Neural cell (in vitro differentiated cells): ENCODE measurements around the gene CEBPB. TPM values are rescaled to one million over a fixed set of nuclear protein-coding genes. Genes with fewer than 3 reads are reported as not detected.

Experiments used
- H2AFZ ChIP-seq: fragments of 200-600, 300-800 bp; sonication (generic), shearing (Covaris generic); 2 replicates; pipeline ENCODE4 v1.6.0; 2014; ENCODE audit warnings: low read depth, mild to moderate bottlenecking, antibody characterized with exemption, low read length, moderate library complexity
- H3F3A ChIP-seq: fragments of 200-600 bp; shearing (Covaris generic); 2 replicates; pipeline ENCODE4 v1.6.1; 2016; ENCODE audit warnings: mild to moderate bottlenecking, moderate library complexity, mixed read lengths, antibody characterized with exemption, low read length; ENCODE audit not compliant: insufficient read depth, poor library complexity, severe bottlenecking
- H3K27ac ChIP-seq: fragments of 200-600, 300-800 bp; sonication (generic), shearing (Covaris generic); 2 replicates; pipeline ENCODE4 v1.5.1; 2014; ENCODE audit warnings: mild to moderate bottlenecking, low read length, moderate library complexity
- H3K27me3 ChIP-seq: fragments of 300-800, 200-600 bp; sonication (generic), shearing (Covaris generic); 2 replicates; pipeline ENCODE4 v1.6.0; 2014; ENCODE audit warnings: mild to moderate bottlenecking, low read depth, low read length, moderate library complexity; ENCODE audit not compliant: insufficient read depth
- H3K36me3 ChIP-seq: fragments of 300-800, 200-600 bp; sonication (generic), shearing (Covaris generic); 2 replicates; pipeline ENCODE4 v1.5.1; 2014; ENCODE audit warnings: mild to moderate bottlenecking, antibody characterized with exemption, low read length, moderate library complexity; ENCODE audit not compliant: insufficient read depth
- H3K4me2 ChIP-seq: fragments of 300-800, 200-600 bp; sonication (generic), shearing (Covaris generic); 2 replicates; pipeline ENCODE4 v1.6.0; 2014; ENCODE audit warnings: mild to moderate bottlenecking, low read length
- H3K4me3 ChIP-seq: fragments of 300-800, 200-600 bp; sonication (generic), shearing (Covaris generic); 2 replicates; pipeline ENCODE4 v1.5.1; 2014; ENCODE audit warnings: mild to moderate bottlenecking, low read length, moderate library complexity
- H3K79me2 ChIP-seq: fragments of 200-600 bp; shearing (Covaris generic); replicated peaks from 2 replicates; pipeline ENCODE4 v1.6.0; 2014; ENCODE audit warnings: mild to moderate bottlenecking, low read length, moderate library complexity; ENCODE audit not compliant: insufficient read depth
- H3K9ac ChIP-seq: fragments of 300-800, 200-600 bp; sonication (generic), shearing (Covaris generic); 2 replicates; pipeline ENCODE4 v1.6.1; 2016; ENCODE audit warnings: mild to moderate bottlenecking, low read length, mixed read lengths
- H3K9me2 ChIP-seq: fragments of 200-600 bp; shearing (Covaris generic); 2 replicates; pipeline ENCODE4 v1.6.1; 2016; ENCODE audit warnings: mild to moderate bottlenecking, low read length, mixed read lengths; ENCODE audit not compliant: insufficient read depth
- H3K9me3 ChIP-seq: fragments of 200-600, 300-800 bp; sonication (generic), shearing (Covaris generic); 2 replicates; pipeline ENCODE4 v1.6.1; 2016; ENCODE audit warnings: mild to moderate bottlenecking, mixed run types, low read length, moderate library complexity, mixed read lengths
- H4K20me1 ChIP-seq: fragments of 200-600 bp; shearing (Covaris generic); 2 replicates; pipeline ENCODE4 v1.6.1; 2016; ENCODE audit warnings: mild to moderate bottlenecking, mixed run types; ENCODE audit not compliant: insufficient read depth
- EP300 ChIP-seq: fragments of 450-650 bp; conservative IDR thresholded peaks from 2 replicates; pipeline ENCODE4 v1.6.1; 2014; ENCODE audit warnings: antibody characterized with exemption, mild to moderate bottlenecking, moderate library complexity; ENCODE audit not compliant: poor library complexity, severe bottlenecking
- EZH2 ChIP-seq: fragments of 200-600, 300-800 bp; shearing (Covaris generic), sonication (generic); IDR thresholded peaks from 2 replicates; pipeline ENCODE4 v1.6.1; 2014; ENCODE audit warnings: antibody characterized with exemption, low read length, borderline replicate concordance, mild to moderate bottlenecking; ENCODE audit not compliant: insufficient read depth, poor library complexity, severe bottlenecking
- MXI1 ChIP-seq: fragments of 450-650 bp; conservative IDR thresholded peaks from 2 replicates; pipeline ENCODE4 v1.6.1; 2014; ENCODE audit warnings: antibody characterized with exemption, mild to moderate bottlenecking; ENCODE audit not compliant: poor library complexity, severe bottlenecking
- POLR2AphosphoS5 ChIP-seq: IDR thresholded peaks from 2 replicates; pipeline ENCODE4 v1.6.1; 2012
- RAD21 ChIP-seq: fragments of 450-650 bp; conservative IDR thresholded peaks from 2 replicates; pipeline ENCODE4 v1.6.1; 2014; ENCODE audit warnings: antibody characterized with exemption, mild to moderate bottlenecking, moderate library complexity
- SMC3 ChIP-seq: fragments of 450-650 bp; conservative IDR thresholded peaks from 2 replicates; pipeline ENCODE4 v1.6.1; 2014; ENCODE audit warnings: antibody characterized with exemption, mild to moderate bottlenecking, moderate library complexity; ENCODE audit not compliant: poor library complexity
- TAF1 ChIP-seq: IDR thresholded peaks from 2 replicates; pipeline ENCODE4 v1.6.1; 2012; ENCODE audit warnings: low read depth
- polyA plus RNA-seq: library from polyadenylated mRNA; depleted of rRNA; stranded (reverse); fragments of >200 nt; gene quantifications from 2 replicates; pipeline ENCODE4 v1.2.3, GENCODE V29; 2014
- TF ChIP-seq, protein P1 (sequence below): IDR thresholded peaks from 2 replicates; pipeline ENCODE4 v1.6.1; 2012; ENCODE audit warnings: borderline replicate concordance
- TF ChIP-seq, protein P2 (sequence below): fragments of 450-650 bp; IDR thresholded peaks from 2 replicates; pipeline ENCODE4 v1.5.1; 2014; ENCODE audit warnings: antibody characterized with exemption, mild to moderate bottlenecking, moderate library complexity; ENCODE audit not compliant: poor library complexity, severe bottlenecking

Gene CEBPB
- polyA plus RNA-seq, 1 donor from 2014 or later = 0.59 TPM

DNA sequence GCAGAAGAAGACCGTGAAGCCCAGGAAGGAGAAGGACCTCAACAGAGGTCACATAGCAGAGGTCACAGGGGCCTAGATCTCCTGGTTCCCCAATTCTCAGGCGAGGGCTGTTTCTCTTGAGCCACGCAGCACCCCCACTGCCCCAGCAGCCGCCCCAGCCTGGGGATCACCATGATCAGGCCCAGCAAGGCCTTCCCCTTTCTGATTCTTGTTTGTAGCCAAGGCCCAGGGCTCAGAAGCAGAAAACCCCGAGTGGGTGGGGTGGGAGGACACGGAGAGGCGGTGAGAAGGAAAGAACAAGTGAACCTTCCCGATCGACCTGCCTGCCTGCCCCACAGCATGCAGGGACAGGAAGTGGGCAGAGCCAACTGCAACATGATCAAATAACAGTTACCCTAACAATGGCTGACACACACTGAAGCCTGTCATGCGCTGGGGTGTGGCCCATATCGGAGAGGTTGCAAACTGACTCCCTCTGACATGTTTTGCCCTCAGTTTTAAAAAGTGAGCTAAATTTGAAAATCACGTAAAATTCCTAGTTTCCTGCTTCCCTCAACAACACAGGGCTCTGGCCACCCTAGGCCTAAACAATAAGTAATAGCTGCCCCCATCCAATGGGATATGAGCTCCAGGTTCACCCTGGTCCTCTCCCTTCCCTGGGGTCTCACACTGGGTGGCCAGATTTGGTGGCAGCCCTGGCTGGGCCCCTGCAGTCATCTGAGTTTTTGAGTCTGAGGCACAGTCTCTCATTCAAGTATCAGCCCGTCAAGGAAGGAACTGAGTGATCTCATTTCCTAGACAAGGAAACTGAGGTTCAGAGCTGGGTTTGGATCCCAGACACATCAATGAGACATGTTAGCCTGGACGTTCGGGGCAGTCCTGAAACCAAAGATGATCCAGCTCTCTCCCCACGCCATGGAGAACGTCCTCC lies 43.6 kb upstream of the CEBPB start:
- no peaks in the 10 kb centered on the region for H4K20me1 ChIP-seq
- no peaks in the 10 kb centered on the region for H3K27me3 ChIP-seq
- H3K79me2 ChIP-seq = peaks cover 5% of the 10 kb centered on the region
- H3K4me3 ChIP-seq = no peak overlapping the region
- H3K9me3 ChIP-seq = no peaks in the 10 kb centered on the region
- no peak overlapping the region for H3K9ac ChIP-seq
- H3K9me2 ChIP-seq = no peaks in the 10 kb centered on the region
- H3K27ac ChIP-seq = no peak overlapping the region
- H3F3A ChIP-seq = no peaks in the 10 kb centered on the region
- no peak for TF ChIP-seq RAD21
- no peak for TF ChIP-seq EP300
- no peak for TF ChIP-seq EZH2
- TF ChIP-seq POLR2AphosphoS5 = no peak
- no peak for TF ChIP-seq TAF1
- no peak for TF ChIP-seq MXI1
- TF ChIP-seq, protein P1, sequence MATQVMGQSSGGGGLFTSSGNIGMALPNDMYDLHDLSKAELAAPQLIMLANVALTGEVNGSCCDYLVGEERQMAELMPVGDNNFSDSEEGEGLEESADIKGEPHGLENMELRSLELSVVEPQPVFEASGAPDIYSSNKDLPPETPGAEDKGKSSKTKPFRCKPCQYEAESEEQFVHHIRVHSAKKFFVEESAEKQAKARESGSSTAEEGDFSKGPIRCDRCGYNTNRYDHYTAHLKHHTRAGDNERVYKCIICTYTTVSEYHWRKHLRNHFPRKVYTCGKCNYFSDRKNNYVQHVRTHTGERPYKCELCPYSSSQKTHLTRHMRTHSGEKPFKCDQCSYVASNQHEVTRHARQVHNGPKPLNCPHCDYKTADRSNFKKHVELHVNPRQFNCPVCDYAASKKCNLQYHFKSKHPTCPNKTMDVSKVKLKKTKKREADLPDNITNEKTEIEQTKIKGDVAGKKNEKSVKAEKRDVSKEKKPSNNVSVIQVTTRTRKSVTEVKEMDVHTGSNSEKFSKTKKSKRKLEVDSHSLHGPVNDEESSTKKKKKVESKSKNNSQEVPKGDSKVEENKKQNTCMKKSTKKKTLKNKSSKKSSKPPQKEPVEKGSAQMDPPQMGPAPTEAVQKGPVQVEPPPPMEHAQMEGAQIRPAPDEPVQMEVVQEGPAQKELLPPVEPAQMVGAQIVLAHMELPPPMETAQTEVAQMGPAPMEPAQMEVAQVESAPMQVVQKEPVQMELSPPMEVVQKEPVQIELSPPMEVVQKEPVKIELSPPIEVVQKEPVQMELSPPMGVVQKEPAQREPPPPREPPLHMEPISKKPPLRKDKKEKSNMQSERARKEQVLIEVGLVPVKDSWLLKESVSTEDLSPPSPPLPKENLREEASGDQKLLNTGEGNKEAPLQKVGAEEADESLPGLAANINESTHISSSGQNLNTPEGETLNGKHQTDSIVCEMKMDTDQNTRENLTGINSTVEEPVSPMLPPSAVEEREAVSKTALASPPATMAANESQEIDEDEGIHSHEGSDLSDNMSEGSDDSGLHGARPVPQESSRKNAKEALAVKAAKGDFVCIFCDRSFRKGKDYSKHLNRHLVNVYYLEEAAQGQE = no peak
- TF ChIP-seq, protein P2, sequence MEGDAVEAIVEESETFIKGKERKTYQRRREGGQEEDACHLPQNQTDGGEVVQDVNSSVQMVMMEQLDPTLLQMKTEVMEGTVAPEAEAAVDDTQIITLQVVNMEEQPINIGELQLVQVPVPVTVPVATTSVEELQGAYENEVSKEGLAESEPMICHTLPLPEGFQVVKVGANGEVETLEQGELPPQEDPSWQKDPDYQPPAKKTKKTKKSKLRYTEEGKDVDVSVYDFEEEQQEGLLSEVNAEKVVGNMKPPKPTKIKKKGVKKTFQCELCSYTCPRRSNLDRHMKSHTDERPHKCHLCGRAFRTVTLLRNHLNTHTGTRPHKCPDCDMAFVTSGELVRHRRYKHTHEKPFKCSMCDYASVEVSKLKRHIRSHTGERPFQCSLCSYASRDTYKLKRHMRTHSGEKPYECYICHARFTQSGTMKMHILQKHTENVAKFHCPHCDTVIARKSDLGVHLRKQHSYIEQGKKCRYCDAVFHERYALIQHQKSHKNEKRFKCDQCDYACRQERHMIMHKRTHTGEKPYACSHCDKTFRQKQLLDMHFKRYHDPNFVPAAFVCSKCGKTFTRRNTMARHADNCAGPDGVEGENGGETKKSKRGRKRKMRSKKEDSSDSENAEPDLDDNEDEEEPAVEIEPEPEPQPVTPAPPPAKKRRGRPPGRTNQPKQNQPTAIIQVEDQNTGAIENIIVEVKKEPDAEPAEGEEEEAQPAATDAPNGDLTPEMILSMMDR = no peak
- TF ChIP-seq SMC3 = no peak
- no peak overlapping the region for H2AFZ ChIP-seq
- H3K4me2 ChIP-seq = no peak overlapping the region
- no peaks in the 10 kb centered on the region for H3K36me3 ChIP-seq

DNA sequence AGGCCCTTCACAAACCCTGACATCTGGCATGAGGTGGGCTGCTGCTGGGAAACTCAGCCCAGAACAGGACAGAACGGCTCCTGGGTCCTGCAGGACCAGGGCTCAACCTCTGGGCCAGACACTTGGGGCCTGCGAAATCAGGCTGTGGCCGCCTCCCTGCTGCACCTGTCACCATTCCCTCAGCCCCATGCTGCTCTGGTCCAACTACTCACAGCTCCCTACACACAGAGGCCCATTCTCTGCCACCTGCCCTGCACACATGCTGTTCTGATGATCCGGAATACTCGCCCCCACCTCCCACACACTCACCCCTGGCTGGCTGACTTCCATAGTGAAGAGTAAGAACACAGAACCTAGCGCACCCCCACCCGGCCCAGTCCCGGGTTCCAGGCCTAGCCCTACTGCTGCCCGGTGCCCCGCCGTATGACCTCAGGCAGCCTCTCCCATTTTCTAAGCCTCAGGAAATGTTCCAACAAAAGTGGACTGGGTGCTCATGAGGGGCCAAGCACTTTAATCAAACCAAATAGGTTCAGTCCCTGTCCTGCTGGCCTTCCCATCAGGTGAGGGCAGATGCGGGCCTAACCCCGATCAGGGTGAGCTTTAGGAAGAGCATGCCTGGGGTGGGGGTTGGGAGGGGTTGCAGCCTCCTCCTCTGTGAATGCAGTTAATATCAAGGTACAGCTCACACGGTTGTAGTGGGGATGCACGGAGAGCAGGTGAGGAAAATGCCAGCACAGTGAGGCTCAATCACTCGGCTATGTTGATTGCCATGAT lies 41.0 kb upstream of the CEBPB start:
- Histone ChIP-seq H3K36me3 (no peaks in the 10 kb centered on the region), H3K4me2 (no peak overlapping the region), H4K20me1 (no peaks in the 10 kb centered on the region), H3K27me3 (no peaks in the 10 kb centered on the region), H3K27ac (no peak overlapping the region), H3K9ac (no peak overlapping the region), H3K9me3 (no peaks in the 10 kb centered on the region), H3K9me2 (no peaks in the 10 kb centered on the region), H3K4me3 (no peak overlapping the region), H2AFZ (no peak overlapping the region), H3F3A (no peaks in the 10 kb centered on the region), H3K79me2 (peaks cover 19% of the 10 kb centered on the region)
- TF ChIP-seq, protein P2 = no peak
- no peak for TF ChIP-seq RAD21
- TF ChIP-seq POLR2AphosphoS5 = no peak
- TF ChIP-seq MXI1 = no peak
- no peak for TF ChIP-seq EP300
- no peak for TF ChIP-seq SMC3
- TF ChIP-seq, protein P1 = no peak
- no peak for TF ChIP-seq TAF1
